Peyer's patch (tissue), 4 donors: ENCODE results near the gene GNAS.
"Not testable (repeated sequence)": the region's sequence is repeated elsewhere in the genome, so short reads cannot be mapped to it uniquely, and the experiment has no call there.

Source experiments
- POLR2A ChIP-seq, 2 donors: fragments of 450-650 bp; IDR thresholded peaks; one replicate each; pipeline ENCODE4 v1.5.1; 2017; ENCODE audit warnings: antibody characterized with exemption in 2 of 2, mild to moderate bottlenecking in 2 of 2, moderate library complexity in 2 of 2
- TF ChIP-seq, protein P1 (sequence below), 6 experiments: fragments of 450-650 bp in 4 of 6; fragments of 200-600 bp in 2 of 6; sonication (generic) in 1 of 6; IDR thresholded peaks; one replicate each; pipeline ENCODE4 v1.5.1; 2017 to 2019; ENCODE audit warnings: antibody characterized with exemption in 6 of 6, mild to moderate bottlenecking in 3 of 6, moderate library complexity in 1 of 6

DNA sequence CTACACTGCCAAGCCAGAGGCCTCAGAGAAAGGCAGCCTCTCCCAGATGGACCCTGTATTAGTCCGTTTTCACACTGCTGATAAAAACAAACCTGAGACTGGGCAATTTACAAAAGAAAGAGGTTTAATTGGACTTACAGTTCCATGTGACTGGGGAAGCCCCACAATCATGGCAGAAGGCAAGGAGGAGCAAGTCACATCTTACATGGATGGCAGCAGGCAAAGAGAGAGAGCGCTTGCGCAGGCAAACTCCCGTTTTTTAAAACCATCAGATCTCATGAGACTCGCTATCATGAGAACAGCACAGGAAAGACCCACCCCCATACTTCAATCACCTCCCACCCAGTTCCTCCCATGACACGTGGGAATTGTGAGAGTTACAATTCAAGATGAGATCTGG lies 32.0 kb upstream of the GNAS start:
- TF ChIP-seq POLR2A (IDR thresholded peaks at IDR 0.05): not testable (repeated sequence)
- TF ChIP-seq, protein P1, sequence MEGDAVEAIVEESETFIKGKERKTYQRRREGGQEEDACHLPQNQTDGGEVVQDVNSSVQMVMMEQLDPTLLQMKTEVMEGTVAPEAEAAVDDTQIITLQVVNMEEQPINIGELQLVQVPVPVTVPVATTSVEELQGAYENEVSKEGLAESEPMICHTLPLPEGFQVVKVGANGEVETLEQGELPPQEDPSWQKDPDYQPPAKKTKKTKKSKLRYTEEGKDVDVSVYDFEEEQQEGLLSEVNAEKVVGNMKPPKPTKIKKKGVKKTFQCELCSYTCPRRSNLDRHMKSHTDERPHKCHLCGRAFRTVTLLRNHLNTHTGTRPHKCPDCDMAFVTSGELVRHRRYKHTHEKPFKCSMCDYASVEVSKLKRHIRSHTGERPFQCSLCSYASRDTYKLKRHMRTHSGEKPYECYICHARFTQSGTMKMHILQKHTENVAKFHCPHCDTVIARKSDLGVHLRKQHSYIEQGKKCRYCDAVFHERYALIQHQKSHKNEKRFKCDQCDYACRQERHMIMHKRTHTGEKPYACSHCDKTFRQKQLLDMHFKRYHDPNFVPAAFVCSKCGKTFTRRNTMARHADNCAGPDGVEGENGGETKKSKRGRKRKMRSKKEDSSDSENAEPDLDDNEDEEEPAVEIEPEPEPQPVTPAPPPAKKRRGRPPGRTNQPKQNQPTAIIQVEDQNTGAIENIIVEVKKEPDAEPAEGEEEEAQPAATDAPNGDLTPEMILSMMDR (IDR thresholded peaks at IDR 0.05): not testable (repeated sequence)
